PFSK-1 (cell line): ENCODE measurements around the gene DERA.

Experiments used
- SIN3A ChIP-seq: IDR thresholded peaks from 2 replicates; pipeline ENCODE4 v1.6.1; 2012; ENCODE audit warnings: mild to moderate bottlenecking, low read length, moderate library complexity, borderline replicate concordance; ENCODE audit not compliant: insufficient read depth
- TAF1 ChIP-seq: IDR thresholded peaks from 2 replicates; pipeline ENCODE4 v1.6.1; 2012; ENCODE audit warnings: low read length, control low read depth, borderline replicate concordance; ENCODE audit not compliant: insufficient read depth

DNA sequence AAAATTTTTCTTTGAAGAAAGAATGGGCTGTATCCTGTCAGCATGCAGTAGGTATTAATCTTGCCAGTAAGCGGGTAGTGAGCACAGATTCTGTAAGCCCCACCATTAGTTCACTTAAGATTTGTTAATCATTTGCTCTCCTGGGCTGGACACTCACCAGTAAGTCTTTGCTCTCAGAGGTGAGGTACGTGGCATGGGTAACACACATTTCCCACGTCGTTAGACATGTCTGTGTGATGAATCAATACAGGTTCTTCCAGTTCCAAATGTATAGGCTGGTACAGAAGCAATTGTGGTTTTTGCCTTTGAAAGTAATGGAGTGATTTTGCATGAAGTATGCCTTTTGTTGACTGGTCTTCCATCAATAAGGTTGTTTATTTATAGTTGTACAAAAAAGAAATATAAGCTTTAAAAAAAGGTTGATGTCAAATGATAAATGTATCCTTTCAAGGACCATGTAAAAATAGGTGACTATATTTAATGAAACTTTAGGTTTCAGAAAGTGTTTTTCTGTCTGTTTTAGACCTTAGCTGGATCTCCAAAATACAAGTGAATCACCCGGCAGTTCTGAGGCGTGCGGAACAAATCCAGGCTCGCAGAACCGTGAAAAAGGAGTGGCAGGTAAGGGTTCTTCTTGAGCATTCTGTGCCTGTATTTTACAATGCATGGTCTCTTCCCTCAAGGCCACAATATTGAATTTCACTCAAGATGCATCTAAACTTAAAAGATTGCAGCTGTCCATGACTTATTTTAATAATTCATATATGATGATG is 45.5 kb downstream of the DERA start:
- TF ChIP-seq TAF1: no peak
- no peak for TF ChIP-seq SIN3A
